Trophoblast cell (in vitro differentiated cells and primary cell): ENCODE data around the gene PTPRM.

ENCODE experiments used
- DNase-seq, 2 donors: peaks; one replicate each; pipeline ENCODE4 v3.0.0-alpha.2; 2016
- H2AFZ ChIP-seq: 2 replicates; pipeline ENCODE4 v1.6.1; 2013; ENCODE audit warnings: low read length, moderate library complexity, mild to moderate bottlenecking; ENCODE audit not compliant: insufficient read depth, poor library complexity
- H2AK5ac ChIP-seq: 2 replicates; pipeline ENCODE4 v1.6.1; 2013; ENCODE audit warnings: mild to moderate bottlenecking, low read length
- H2BK120ac ChIP-seq: 2 replicates; pipeline ENCODE4 v1.6.1; 2013; ENCODE audit warnings: low read length, mild to moderate bottlenecking, moderate library complexity; ENCODE audit not compliant: insufficient read depth, poor library complexity
- H2BK12ac ChIP-seq: 2 replicates; pipeline ENCODE4 v1.6.1; 2013; ENCODE audit warnings: mild to moderate bottlenecking, low read length, moderate library complexity
- H2BK5ac ChIP-seq: 2 replicates; pipeline ENCODE4 v1.6.1; 2013; ENCODE audit warnings: low read length, low read depth, moderate library complexity, mild to moderate bottlenecking; ENCODE audit not compliant: poor library complexity
- H3K14ac ChIP-seq: 2 replicates; pipeline ENCODE4 v1.6.1; 2013; ENCODE audit warnings: mild to moderate bottlenecking, low read length
- H3K18ac ChIP-seq: 2 replicates; pipeline ENCODE4 v1.6.1; 2013; ENCODE audit warnings: mild to moderate bottlenecking, low read length
- H3K23ac ChIP-seq: 2 replicates; pipeline ENCODE4 v1.6.1; 2013; ENCODE audit warnings: low read length
- H3K27ac ChIP-seq: 2 replicates; pipeline ENCODE4 v1.5.1; 2013; ENCODE audit warnings: low read depth, mild to moderate bottlenecking, inconsistent platforms, low read length, moderate library complexity
- H3K27me3 ChIP-seq: 2 replicates; pipeline ENCODE4 v1.6.1; 2013; ENCODE audit warnings: inconsistent platforms, mild to moderate bottlenecking, low read length, moderate library complexity; ENCODE audit not compliant: insufficient read depth
- H3K36me3 ChIP-seq, 2 experiments: 1 replicate in 1 of 2; 2 replicates in 1 of 2; pipeline ENCODE4 v1.6.1; 2013; ENCODE audit warnings: low read length in 2 of 2, mild to moderate bottlenecking in 2 of 2, moderate library complexity in 1 of 2; ENCODE audit not compliant: insufficient read depth in 2 of 2, control insufficient read depth in 1 of 2
- H3K4ac ChIP-seq: 2 replicates; pipeline ENCODE4 v1.6.1; 2013; ENCODE audit warnings: low read depth, mild to moderate bottlenecking, low read length, moderate library complexity
- H3K4me1 ChIP-seq, 2 experiments: 1 replicate in 1 of 2; 2 replicates in 1 of 2; pipeline ENCODE4 v1.6.1; 2013; ENCODE audit warnings: low read length in 2 of 2, mild to moderate bottlenecking in 2 of 2, moderate library complexity in 1 of 2; ENCODE audit not compliant: insufficient read depth in 2 of 2, control insufficient read depth in 1 of 2
- H3K4me2 ChIP-seq: 2 replicates; pipeline ENCODE4 v1.6.1; 2013; ENCODE audit warnings: inconsistent platforms, mild to moderate bottlenecking, low read length, moderate library complexity
- H3K4me3 ChIP-seq: 2 replicates; pipeline ENCODE4 v1.5.1; 2013; ENCODE audit warnings: mild to moderate bottlenecking, low read depth, low read length, inconsistent platforms
- H3K79me1 ChIP-seq: one replicate; pipeline ENCODE4 v1.6.1; 2013; ENCODE audit warnings: low read length
- H3K79me2 ChIP-seq: 2 replicates; pipeline ENCODE4 v1.6.1; 2013; ENCODE audit warnings: low read length, mild to moderate bottlenecking; ENCODE audit not compliant: control insufficient read depth, insufficient read depth, poor library complexity
- H3K9ac ChIP-seq: 2 replicates; pipeline ENCODE4 v1.6.1; 2013; ENCODE audit warnings: mild to moderate bottlenecking, low read length
- H3K9me3 ChIP-seq: 2 replicates; pipeline ENCODE4 v1.6.1; 2013; ENCODE audit warnings: low read depth, mild to moderate bottlenecking, control low read depth, inconsistent platforms, low read length; ENCODE audit not compliant: insufficient read depth
- H4K12ac ChIP-seq: 2 replicates; pipeline ENCODE4 v1.6.1; 2013; ENCODE audit warnings: low read depth, mild to moderate bottlenecking, low read length, moderate library complexity
- H4K8ac ChIP-seq: 2 replicates; pipeline ENCODE4 v1.6.1; 2013; ENCODE audit warnings: low read depth, mild to moderate bottlenecking, low read length, moderate library complexity
- H4K91ac ChIP-seq: one replicate; pipeline ENCODE4 v1.6.1; 2013; ENCODE audit warnings: low read depth, mild to moderate bottlenecking, low read length, moderate library complexity
- WGBS: extraction: QIAGEN DNeasy Blood & Tissue Kit; methylation state at CpG from one replicate; pipeline ENCODE4 v1.1.7; 2013; ENCODE audit warnings: missing lambda C conversion rate; ENCODE audit not compliant: insufficient read length, insufficient coverage; ENCODE audit errors: extremely low coverage; 5-methylcytosine and 5-hydroxymethylcytosine counted together

The PTPRM gene

DNA sequence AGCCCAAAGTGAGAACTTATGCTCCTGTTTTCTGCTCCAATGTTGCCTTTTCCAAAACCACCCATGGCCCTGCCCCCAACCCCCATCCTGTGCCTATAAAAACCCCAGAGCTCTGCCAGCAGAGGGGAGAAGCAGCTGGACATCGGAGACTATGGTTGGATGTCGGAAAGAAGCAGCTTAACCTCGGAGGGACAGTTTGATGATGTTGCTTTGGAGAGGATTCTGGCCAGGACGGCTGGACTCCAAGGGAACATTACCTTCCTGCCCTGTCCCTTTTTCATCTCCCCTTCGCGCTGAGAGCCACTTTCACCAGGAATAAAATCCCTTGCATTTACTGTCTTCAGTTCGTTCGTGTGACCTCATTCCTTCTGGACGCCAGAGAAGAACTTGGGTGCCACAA, 158.4 kb downstream of the PTPRM start:
- H3K79me2 ChIP-seq = no peaks in the 10 kb centered on the region
- H3K79me1 ChIP-seq = peaks cover 8% of the 10 kb centered on the region
- no peak overlapping the region for H3K9ac ChIP-seq
- peaks cover 0 to 10% of the 10 kb centered on the region in 2 experiments for H3K4me1 ChIP-seq
- H2BK120ac ChIP-seq = peak overlapping the region; percentile 15
- H3K9me3 ChIP-seq = no peaks in the 10 kb centered on the region
- no peaks in the 10 kb centered on the region for H3K27me3 ChIP-seq
- no peak overlapping the region for H3K23ac ChIP-seq
- no peaks in the 10 kb centered on the region for H3K36me3 ChIP-seq
- no peak overlapping the region for H2BK12ac ChIP-seq
- H4K91ac ChIP-seq = no peak overlapping the region
- H2AFZ ChIP-seq = no peak overlapping the region
- no peak overlapping the region for H4K8ac ChIP-seq
- H2AK5ac ChIP-seq = no peak overlapping the region
- H4K12ac ChIP-seq = no peak overlapping the region
- H3K4me3 ChIP-seq = no peak overlapping the region
- no peak overlapping the region for H3K14ac ChIP-seq
- no peak overlapping the region for H3K4ac ChIP-seq
- H3K18ac ChIP-seq = no peak overlapping the region
- no CpG with 5 or more reads among the region's 9 CpGs for WGBS
- H2BK5ac ChIP-seq = no peak overlapping the region
- no peak for DNase-seq
- no peak overlapping the region for H3K4me2 ChIP-seq
- H3K27ac ChIP-seq = no peak overlapping the region

DNA sequence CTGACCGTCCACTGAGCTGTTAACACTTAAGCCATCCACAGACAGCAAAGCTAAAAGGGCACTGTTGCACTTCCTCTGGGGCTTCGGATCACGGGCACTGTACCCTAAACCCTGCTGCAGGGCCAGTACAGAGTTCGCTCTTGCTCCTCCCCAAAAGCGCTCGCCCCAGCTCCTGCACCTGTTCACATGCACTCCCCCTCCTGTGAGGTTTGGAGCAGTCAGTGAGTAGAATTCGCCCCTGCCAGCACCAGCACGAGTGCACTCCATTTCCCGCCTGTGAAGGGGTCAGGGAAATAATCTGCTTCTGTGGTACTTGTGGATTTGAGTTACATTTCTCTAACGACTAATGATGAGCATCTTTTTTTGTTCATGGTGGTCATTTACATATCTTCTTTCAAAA, 158.8 kb downstream of the PTPRM start:
- no peaks in the 10 kb centered on the region for H3K36me3 ChIP-seq
- no CpG with 5 or more reads among the region's 10 CpGs for WGBS
- no peak overlapping the region for H3K14ac ChIP-seq
- no peak overlapping the region for H3K9ac ChIP-seq
- H2BK5ac ChIP-seq = no peak overlapping the region
- H3K27me3 ChIP-seq = no peaks in the 10 kb centered on the region
- no peaks in the 10 kb centered on the region for H3K9me3 ChIP-seq
- no peaks in the 10 kb centered on the region for H3K79me2 ChIP-seq
- H3K4me2 ChIP-seq = no peak overlapping the region
- no peak overlapping the region for H4K12ac ChIP-seq
- H3K79me1 ChIP-seq = peaks cover 8% of the 10 kb centered on the region
- no peak for DNase-seq
- H3K4me1 ChIP-seq = peaks cover 0 to 10% of the 10 kb centered on the region in 2 experiments
- H3K27ac ChIP-seq = no peak overlapping the region
- H2BK12ac ChIP-seq = no peak overlapping the region
- H3K4ac ChIP-seq = no peak overlapping the region
- H4K8ac ChIP-seq = no peak overlapping the region
- no peak overlapping the region for H2BK120ac ChIP-seq
- no peak overlapping the region for H4K91ac ChIP-seq
- H3K18ac ChIP-seq = no peak overlapping the region
- no peak overlapping the region for H2AFZ ChIP-seq
- no peak overlapping the region for H3K23ac ChIP-seq
- no peak overlapping the region for H3K4me3 ChIP-seq
- no peak overlapping the region for H2AK5ac ChIP-seq

- DNase-seq = no peak
- H3K4ac ChIP-seq = no peak overlapping the region
- peaks cover 8% of the 10 kb centered on the region for H3K79me1 ChIP-seq
- H3K79me2 ChIP-seq = no peaks in the 10 kb centered on the region
- H3K4me2 ChIP-seq = no peak overlapping the region
- H4K8ac ChIP-seq = no peak overlapping the region
- H4K91ac ChIP-seq = no peak overlapping the region
- no peak overlapping the region for H2BK5ac ChIP-seq
- no peak overlapping the region for H2AFZ ChIP-seq
- H3K23ac ChIP-seq = no peak overlapping the region
- H2BK12ac ChIP-seq = no peak overlapping the region
- no peak overlapping the region for H2AK5ac ChIP-seq
- no peak overlapping the region for H3K18ac ChIP-seq
- no peak overlapping the region for H3K9ac ChIP-seq
- H3K4me3 ChIP-seq = no peak overlapping the region
- no peak overlapping the region for H4K12ac ChIP-seq
- H3K9me3 ChIP-seq = no peaks in the 10 kb centered on the region
- no peak overlapping the region for H3K14ac ChIP-seq
- H3K27ac ChIP-seq = no peak overlapping the region
- H3K27me3 ChIP-seq = no peaks in the 10 kb centered on the region
- no peaks in the 10 kb centered on the region for H3K36me3 ChIP-seq
- peaks cover 0 to 10% of the 10 kb centered on the region in 2 experiments for H3K4me1 ChIP-seq
- no peak overlapping the region for H2BK120ac ChIP-seq
- WGBS = no CpG with 5 or more reads among the region's 2 CpGs
These were observed 159.4 kb downstream of the PTPRM start for GRCh38 chr18:7726522-7726921.

GRCh38 chr18:7727361-7728076, 160.4 kb downstream of the PTPRM start:
- H3K4ac ChIP-seq = no peak overlapping the region
- WGBS = no CpG with 5 or more reads among the region's 2 CpGs
- peaks cover 9% of the 10 kb centered on the region for H3K79me1 ChIP-seq
- no peaks in the 10 kb centered on the region for H3K9me3 ChIP-seq
- no peak overlapping the region for H3K4me3 ChIP-seq
- DNase-seq = no peak
- H3K27ac ChIP-seq = no peak overlapping the region
- H3K79me2 ChIP-seq = no peaks in the 10 kb centered on the region
- H2AFZ ChIP-seq = no peak overlapping the region
- no peak overlapping the region for H4K8ac ChIP-seq
- H3K23ac ChIP-seq = no peak overlapping the region
- H3K9ac ChIP-seq = no peak overlapping the region
- H2AK5ac ChIP-seq = no peak overlapping the region
- no peak overlapping the region for H2BK120ac ChIP-seq
- H3K36me3 ChIP-seq = no peaks in the 10 kb centered on the region
- H3K4me1 ChIP-seq = peaks cover 2 to 10% of the 10 kb centered on the region in 2 experiments
- no peaks in the 10 kb centered on the region for H3K27me3 ChIP-seq
- H4K12ac ChIP-seq = no peak overlapping the region
- H3K18ac ChIP-seq = no peak overlapping the region
- no peak overlapping the region for H3K4me2 ChIP-seq
- H4K91ac ChIP-seq = no peak overlapping the region
- H2BK5ac ChIP-seq = no peak overlapping the region
- H3K14ac ChIP-seq = no peak overlapping the region
- H2BK12ac ChIP-seq = no peak overlapping the region
